ENCODE results near the gene WNT7B.

GRCh38 chr22:45942787-45943493 lies 34.0 kb downstream of the WNT7B start:
- TF ChIP-seq POLR2AphosphoS5 (IDR thresholded peaks at IDR 0.05): peak in 1 of 3 donors; percentile 46
- TF ChIP-seq, protein P1, sequence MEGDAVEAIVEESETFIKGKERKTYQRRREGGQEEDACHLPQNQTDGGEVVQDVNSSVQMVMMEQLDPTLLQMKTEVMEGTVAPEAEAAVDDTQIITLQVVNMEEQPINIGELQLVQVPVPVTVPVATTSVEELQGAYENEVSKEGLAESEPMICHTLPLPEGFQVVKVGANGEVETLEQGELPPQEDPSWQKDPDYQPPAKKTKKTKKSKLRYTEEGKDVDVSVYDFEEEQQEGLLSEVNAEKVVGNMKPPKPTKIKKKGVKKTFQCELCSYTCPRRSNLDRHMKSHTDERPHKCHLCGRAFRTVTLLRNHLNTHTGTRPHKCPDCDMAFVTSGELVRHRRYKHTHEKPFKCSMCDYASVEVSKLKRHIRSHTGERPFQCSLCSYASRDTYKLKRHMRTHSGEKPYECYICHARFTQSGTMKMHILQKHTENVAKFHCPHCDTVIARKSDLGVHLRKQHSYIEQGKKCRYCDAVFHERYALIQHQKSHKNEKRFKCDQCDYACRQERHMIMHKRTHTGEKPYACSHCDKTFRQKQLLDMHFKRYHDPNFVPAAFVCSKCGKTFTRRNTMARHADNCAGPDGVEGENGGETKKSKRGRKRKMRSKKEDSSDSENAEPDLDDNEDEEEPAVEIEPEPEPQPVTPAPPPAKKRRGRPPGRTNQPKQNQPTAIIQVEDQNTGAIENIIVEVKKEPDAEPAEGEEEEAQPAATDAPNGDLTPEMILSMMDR (IDR thresholded peaks at IDR 0.05): no peak
- no peak for TF ChIP-seq POLR2A (IDR thresholded peaks at IDR 0.05)
- no peak for TF ChIP-seq EP300 (IDR thresholded peaks at IDR 0.05)

Data from suprapubic skin (tissue), 4 donors.